HG03342 (cell line): ENCODE results near the gene PREX1.
"Not testable (repeated sequence)": the region's sequence is repeated elsewhere in the genome, so short reads cannot be mapped to it uniquely, and the experiment has no call there.

ENCODE experiments used
- ATAC-seq: cut with Tn5 transposase; IDR thresholded peaks from one replicate; pipeline ENCODE4 v1.9.1; 2021; ENCODE audit warnings: mild to moderate bottlenecking, moderate library complexity; ENCODE audit not compliant: unreplicated experiment

Gene PREX1

DNA sequence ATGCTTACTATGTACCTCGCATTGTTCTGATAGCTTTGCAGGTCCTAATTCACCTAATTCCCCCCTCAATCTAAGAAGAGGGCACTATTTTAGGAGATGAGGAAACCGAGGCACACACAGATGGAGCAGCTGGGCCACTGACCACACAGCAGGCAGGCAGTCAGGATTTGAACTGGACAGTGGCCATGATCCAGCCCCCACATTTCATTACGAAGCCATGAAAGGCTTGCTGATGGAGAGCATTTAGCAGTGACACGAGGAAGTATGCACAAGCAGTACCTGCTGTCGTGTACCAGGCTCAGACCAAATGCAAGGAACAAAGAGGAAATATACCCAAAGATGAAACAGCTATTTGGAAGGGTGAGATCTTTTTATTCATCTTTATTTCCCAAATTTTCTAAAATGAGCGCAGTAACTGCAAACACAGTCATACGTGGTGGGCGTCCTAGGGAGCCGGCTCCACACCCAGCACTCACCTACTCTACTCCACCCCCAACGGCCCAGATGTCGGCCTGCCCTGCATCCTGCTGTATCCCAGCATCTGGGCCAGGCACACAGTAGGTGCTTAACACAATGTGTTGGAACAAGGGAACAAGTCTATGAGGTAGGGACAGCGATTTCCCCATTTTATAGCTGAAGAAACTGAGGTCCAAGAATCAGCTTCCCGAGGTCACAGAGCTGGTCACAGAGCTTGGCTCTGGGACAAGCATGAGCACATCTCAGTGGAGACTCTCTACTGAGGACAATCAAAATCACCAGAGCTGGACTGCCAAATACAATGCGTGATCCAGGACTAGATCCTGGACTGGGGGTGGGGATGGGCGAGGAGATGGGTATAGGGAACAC lies 15.0 kb downstream of the PREX1 start:
- no peak for ATAC-seq

DNA sequence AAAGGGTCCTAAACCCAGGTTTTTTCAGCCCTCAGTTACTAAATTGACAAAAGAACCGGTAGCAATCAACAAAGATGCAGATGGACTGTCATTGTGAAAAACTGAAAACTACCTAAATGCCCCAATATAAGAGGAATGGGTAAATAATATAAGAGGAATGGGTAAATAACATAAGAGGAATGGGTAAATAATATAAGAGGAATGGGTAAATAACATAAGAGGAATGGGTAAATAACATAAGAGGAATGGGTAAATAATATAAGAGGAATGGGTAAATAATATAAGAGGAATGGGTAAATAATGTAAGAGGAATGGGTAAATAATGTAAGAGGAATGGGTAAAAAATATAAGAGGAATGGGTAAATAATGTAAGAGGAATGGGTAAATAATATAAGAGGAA lies 15.7 kb downstream of the PREX1 start:
- ATAC-seq, result not testable (repeated sequence)

- no peak for ATAC-seq
Measured at GRCh38 chr20:48809673-48810072, 18.1 kb downstream of the PREX1 start.

- no peak for ATAC-seq
Measured at GRCh38 chr20:48808382-48809034, 19.3 kb downstream of the PREX1 start.

- ATAC-seq, result no peak
Measured at GRCh38 chr20:48807586-48808381, 20.0 kb downstream of the PREX1 start.

DNA sequence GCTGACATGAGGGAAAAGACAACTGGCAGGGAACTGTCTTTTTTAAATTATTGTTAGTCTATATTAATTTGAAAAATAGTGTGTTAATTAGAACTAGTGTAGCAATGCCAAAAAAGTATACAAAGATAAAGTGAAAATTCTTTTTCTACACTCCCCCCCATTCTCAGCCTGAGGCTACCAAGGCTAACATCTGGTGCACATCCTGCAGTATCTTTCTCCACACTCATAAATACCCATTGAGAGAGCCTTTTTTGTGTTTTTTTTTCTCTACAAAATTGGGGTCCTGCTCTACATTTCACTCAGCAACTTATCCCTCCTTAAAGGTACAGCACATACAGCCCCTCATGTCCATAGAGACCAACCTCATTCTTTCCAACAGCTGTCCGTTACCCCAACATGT lies 20.7 kb downstream of the PREX1 start:
- ATAC-seq, result no peak

- ATAC-seq, result no peak
Measured at GRCh38 chr20:48805716-48806115, 22.1 kb downstream of the PREX1 start.

DNA sequence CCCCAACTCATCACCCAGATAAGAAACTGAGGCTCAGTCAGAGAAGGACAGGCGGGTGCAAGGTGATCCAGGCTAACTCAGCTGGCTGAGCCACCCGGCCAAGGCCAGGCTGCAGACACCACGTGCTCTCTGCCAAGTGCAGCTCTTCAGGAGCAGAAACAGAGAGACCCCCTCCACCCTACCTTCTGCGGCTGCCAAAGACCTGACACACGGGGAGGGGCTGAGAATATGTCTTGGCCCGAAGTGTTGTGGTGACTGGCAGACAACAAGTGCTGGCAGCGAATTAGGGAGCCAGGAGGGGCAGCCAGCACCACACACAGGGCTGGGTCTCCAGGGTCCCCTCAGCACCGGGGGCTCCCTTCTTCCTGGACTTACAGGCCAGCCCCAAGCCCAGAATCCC lies 22.5 kb downstream of the PREX1 start:
- ATAC-seq, result no peak

GRCh38 chr20:48804300-48804980 lies 23.4 kb downstream of the PREX1 start:
- ATAC-seq, result no peak

DNA sequence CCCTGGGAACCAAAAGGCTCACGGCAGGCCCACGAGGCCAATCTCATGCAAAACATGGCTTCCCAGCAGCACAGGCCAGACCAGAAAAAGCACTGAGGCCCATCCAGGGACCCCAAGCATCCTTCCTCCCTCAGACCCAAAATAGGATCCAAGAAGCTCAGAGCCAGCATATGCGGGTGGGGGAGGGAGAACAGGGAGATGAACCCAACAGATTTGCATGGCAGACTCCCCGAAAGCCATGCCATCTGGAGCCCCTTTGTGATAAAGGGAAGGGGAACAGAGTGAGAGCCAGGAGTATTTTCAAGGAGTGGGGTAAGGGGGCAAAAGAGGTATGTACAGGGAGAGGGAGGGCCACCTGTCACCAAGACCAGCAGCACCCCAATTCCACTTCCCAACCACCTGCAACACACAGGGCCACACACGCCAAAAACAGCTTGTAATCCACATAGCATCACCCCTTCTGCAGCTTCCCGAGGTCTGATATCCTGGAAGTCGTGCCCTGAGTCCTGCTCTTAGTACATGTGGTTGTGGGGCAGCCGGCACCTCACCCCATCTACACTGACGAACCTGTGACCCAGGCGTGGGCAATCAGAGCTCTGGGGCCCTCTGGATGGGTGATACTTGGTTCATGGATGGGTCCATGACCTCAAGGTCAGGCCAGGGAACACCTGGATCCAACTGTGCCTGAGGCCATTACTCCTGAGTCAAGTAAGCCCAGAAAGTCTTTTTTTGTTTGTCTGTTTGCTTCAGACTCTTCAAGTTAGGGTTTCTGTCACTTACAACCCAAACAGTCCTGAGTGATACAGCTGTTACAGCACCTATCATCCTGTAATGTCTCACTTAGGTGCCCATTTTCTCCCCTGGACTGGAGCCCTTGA lies 24.4 kb downstream of the PREX1 start:
- ATAC-seq, result no peak

DNA sequence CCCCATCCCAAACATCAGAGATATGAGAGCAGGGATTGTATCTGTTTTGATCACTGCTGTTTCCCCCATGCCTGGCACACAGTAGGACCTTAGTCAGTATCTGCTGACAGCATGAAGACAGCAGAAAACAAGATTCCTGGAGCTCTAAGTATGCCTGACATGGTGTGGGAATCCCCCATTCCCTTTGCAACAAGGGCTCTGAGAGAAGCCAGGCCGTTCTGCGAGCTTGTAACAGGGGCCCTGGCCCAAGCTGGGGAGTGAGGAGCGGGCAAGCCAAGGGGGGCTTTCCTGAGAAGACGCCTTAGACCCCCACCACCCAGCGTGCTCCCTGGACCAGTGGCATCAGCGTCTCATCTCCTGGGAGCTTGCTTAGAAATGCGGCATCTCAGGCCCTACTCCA lies 25.2 kb downstream of the PREX1 start:
- no peak for ATAC-seq

DNA sequence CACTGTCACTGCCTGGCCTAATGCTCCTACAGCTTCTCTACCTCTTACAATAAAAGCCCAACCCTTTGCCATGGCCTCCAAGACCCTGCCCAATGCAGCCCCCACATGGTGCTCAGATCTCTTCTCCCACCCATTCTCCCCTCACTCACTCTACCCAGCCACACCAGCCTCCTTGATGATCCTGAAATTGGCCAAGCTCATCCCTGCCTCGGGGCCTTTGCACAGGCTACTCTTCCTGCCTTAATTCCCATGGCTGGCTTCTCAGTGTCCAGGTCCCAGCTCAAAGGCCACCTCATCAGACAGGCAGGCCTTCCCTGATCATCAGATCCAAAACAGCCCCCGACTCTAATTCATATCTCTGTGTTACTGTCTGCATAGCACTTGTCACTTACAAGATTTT lies 25.6 kb downstream of the PREX1 start:
- no peak for ATAC-seq

DNA sequence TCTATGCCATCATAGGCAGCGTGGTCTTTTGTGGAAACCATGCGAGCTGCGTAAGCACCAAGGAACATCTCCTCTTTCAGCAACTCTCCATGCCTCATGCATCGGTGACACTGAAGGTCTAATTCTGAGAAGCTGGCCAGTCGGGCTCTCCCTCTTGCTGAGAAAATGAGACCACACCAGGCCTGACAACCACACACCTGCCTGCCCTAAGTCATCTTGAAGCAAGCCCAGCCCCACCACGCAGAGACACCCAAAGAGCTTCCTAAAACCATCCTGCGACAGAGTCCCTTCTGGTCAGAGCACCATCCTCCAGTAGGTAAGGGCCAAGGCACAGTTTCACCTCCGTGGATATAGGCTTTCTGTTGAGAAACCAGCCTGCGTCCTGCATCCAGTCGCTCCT lies 26.6 kb downstream of the PREX1 start:
- ATAC-seq, result no peak

GRCh38 chr20:48800177-48800576 lies 27.6 kb downstream of the PREX1 start:
- ATAC-seq, result no peak

GRCh38 chr20:48799328-48800105 lies 28.3 kb downstream of the PREX1 start:
- no peak for ATAC-seq

DNA sequence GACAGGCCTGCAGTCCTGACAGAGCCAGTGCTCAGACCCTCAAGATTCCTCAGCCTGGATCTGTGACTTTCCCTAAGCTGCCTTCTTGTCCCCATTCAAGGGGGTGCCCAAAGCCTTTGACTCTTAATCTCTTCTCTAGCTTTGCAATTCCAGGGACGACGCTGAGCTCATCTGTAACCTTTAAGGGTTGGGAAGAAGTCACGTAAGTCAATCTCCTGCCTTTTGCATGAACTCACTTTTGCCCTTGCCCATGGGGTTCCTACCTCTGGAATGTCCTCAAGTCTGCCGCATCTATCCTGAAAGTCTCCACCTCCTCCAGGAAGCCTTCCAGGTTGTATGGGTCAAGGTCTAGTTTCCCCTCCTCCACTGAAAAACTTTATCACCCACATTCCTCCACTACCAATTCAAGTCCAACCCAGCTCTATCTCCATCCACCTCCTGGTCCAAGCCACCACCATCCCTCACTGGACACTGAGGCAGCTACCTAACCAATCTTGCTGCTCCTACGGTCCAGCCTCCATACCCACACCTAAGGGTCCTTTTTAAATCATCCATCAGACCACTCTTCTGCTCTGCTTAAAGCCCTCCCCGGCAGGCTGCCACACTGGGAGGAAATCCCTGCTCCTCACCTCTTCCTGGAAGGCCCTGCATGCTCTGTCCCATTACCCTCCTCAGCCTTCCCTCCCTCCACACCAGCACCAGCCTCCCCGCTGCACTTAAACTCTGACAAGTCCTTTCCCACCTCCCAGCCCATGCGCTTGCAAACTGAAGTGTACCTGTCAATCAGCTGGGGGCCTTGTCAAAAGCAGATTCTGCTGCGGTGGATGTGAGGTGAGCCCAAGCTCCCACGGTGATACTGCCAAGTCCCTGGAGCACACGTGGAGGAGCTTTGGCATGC lies 29.7 kb downstream of the PREX1 start:
- ATAC-seq, result no peak

- no peak for ATAC-seq
Measured at GRCh38 chr20:48797275-48797825, 30.4 kb downstream of the PREX1 start.

- no peak for ATAC-seq
Measured at GRCh38 chr20:48795732-48796131, 32.1 kb downstream of the PREX1 start.
